ENCODE measurements around the gene B4GALT1. TPM values are rescaled to one million over a fixed set of nuclear protein-coding genes. Genes with fewer than 3 reads are reported as not detected.

The B4GALT1 gene
- total RNA-seq, 1 experiment from 2014 or later = 31.4 TPM

DNA sequence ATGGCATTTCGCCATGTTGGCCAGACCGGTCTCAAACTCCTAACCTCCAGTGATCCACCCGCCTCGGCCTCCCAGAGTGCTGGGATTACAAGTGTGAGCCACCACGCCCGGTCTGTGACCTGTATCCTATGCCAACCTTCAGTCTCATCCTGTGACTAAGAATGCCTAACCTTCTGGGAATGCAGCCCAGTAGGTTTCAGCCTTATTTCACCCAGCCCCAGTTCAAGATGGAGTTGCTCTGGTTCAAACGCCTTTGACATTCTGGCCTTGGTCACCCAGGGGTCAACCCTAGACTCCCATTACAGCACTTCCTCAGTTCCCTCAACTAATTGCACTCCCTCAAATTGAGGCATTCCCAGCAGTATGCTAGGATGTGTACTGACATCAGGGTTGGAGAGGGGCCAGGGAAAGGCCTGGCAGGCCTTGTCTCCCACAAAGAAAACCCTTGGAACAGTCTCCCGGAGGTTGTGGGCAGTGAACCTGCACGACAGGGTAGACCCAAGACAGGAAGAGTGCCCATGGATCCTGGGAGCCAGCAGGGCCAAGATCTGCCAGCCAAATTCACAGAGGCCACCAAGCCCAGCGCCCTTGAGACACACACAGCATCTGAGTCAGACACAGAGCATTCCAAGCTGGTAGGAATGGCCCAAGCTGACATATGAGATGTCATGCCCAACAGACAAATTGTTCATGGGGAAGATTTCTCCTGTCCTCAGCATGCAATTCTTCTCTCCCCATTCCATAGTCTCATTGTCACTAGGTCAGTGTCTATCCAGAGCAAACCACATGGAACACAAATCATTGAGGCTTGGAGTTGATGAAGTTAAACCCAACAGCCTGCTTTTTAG lies 65.8 kb downstream of the B4GALT1 start:
- no peak overlapping the region for H2AFZ ChIP-seq (ENCODE audit: low read depth, low read length, poor library complexity, severe bottlenecking)
- ChIA-PET POLR2A (no interaction called here), RAD21 (ENCODE audit: low non-redundant PET in 1 of 2, low total read pairs in 2 of 2, uncharacterized antibody in 2 of 2, unreplicated experiment in 2 of 2) (no interaction called here), CTCF (interaction anchor here (0.5 kb wide), 1 partner anchor 10 kb away, joined by 3 read pairs; no protein-coding TSS in a partner anchor)
- H3K36me3 ChIP-seq (ENCODE audit: control insufficient read depth in 1 of 2, insufficient read depth in 2 of 2, low read length in 2 of 2) = no peaks in the 10 kb centered on the region
- H3K9me2 ChIP-seq (ENCODE audit: insufficient read depth) = no peaks in the 10 kb centered on the region
- no TSS peak for BruUV-seq (replicated peaks)
- H3K79me2 ChIP-seq (ENCODE audit: insufficient read depth, low read length) = no peaks in the 10 kb centered on the region
- peak overlapping the region in 1 of 2 experiments; percentile 0; a peak in 1 of 4 replicates for H3K4me3 ChIP-seq (replicated peaks in 1 of 2; ENCODE audit: low read depth in 1 of 2, low read length in 2 of 2)
- H4K20me1 ChIP-seq (ENCODE audit: insufficient read depth) = no peaks in the 10 kb centered on the region
- no peaks in the 10 kb centered on the region for H3K27me3 ChIP-seq (ENCODE audit: insufficient read depth, low read length)
- H3K4me1 ChIP-seq (ENCODE audit: control insufficient read depth in 1 of 2, insufficient read depth in 2 of 2, low read length in 2 of 2) = peaks cover 6 to 28% of the 10 kb centered on the region in 2 experiments
- intact Hi-C loops (cut with micrococcal nuclease) = no loop called here
- peak; percentile 62 for TF ChIP-seq SP1 (IDR thresholded peaks at IDR 0.05; ENCODE audit: low read depth)
- TF ChIP-seq CBX3 (IDR thresholded peaks at IDR 0.05; ENCODE audit: low read depth) = 0 out of 2 replicates have a peak, but pooled peaks have one; percentile 26
- peak; percentile 32; the same call in 1 of the 2 replicates for TF ChIP-seq JUND (IDR thresholded peaks at IDR 0.05)
- TF ChIP-seq YY1 (IDR thresholded peaks at IDR 0.05; ENCODE audit: extremely low read depth, insufficient replicate concordance, low read depth, low read length) = peak; percentile 30
- no peak for TF ChIP-seq CEBPB (IDR thresholded peaks at IDR 0.05; ENCODE audit: low read depth)
- no peak for TF ChIP-seq SIN3A (IDR thresholded peaks at IDR 0.05; ENCODE audit: low read depth)
- TF ChIP-seq ZBTB33 (IDR thresholded peaks at IDR 0.05; ENCODE audit: extremely low read depth, insufficient replicate concordance, low read length) = no peak
- TF ChIP-seq EZH2 (IDR thresholded peaks at IDR 0.05) = no peak
- no peak for TF ChIP-seq RAD21 (IDR thresholded peaks at IDR 0.05; ENCODE audit: low read depth)
- no peak for TF ChIP-seq ZFX (IDR thresholded peaks at IDR 0.05)
- no peak for TF ChIP-seq CTCF (IDR thresholded peaks at IDR 0.05 in 2 of 3, conservative IDR thresholded peaks at IDR 0.05 in 1 of 3; ENCODE audit: borderline replicate concordance in 1 of 3, insufficient read depth in 1 of 3, low read depth in 2 of 3, low read length in 2 of 3)
- peak; percentile 57; the same call in 1 of the 2 replicates for TF ChIP-seq FOSL1 (IDR thresholded peaks at IDR 0.05; ENCODE audit: low read depth)
- DNase-seq (ENCODE audit: low read depth, low spot score) (no peak), ATAC-seq (peak; percentile 81)
- H3K27ac ChIP-seq (ENCODE audit: low read depth, low read length) = no peak overlapping the region
- no peaks in the 10 kb centered on the region for H3K9me3 ChIP-seq (ENCODE audit: control insufficient read depth in 1 of 2, insufficient read depth in 1 of 2, low read depth in 1 of 2, low read length in 2 of 2)
- no peak overlapping the region for H3K9ac ChIP-seq (ENCODE audit: low read length)
- peak overlapping the region; percentile 43 for H3K4me2 ChIP-seq (ENCODE audit: low read length)

Measured in HCT116 (cell line).